IMR-90 (cell line): Measurements from ENCODE around the gene TBXAS1.

Source experiments
- CEBPB ChIP-seq: IDR thresholded peaks from 2 replicates; pipeline ENCODE4 v1.6.1; 2012; ENCODE audit warnings: low read depth, low read length, improper control_type of control experiment
- CHD1 ChIP-seq: IDR thresholded peaks from 2 replicates; pipeline ENCODE4 v1.6.1; 2012; ENCODE audit warnings: low read depth, low read length, improper control_type of control experiment
- POLR2A ChIP-seq: IDR thresholded peaks from 2 replicates; pipeline ENCODE4 v1.6.1; 2012; ENCODE audit warnings: mild to moderate bottlenecking, low read depth, low read length
- RAD21 ChIP-seq: IDR thresholded peaks from 2 replicates; pipeline ENCODE4 v1.6.1; 2012; ENCODE audit warnings: low read length, improper control_type of control experiment
- RFX5 ChIP-seq: IDR thresholded peaks from 2 replicates; pipeline ENCODE4 v1.8.0; 2012; ENCODE audit warnings: low read depth, mild to moderate bottlenecking, low read length, moderate library complexity
- SMC3 ChIP-seq: fragments of 150-350 bp; IDR thresholded peaks from 2 replicates; pipeline ENCODE4 v1.6.1; 2016; ENCODE audit warnings: low read depth, mild to moderate bottlenecking, antibody characterized with exemption, low read length, moderate library complexity
- TF ChIP-seq, protein P1 (sequence below): conservative IDR thresholded peaks from 2 replicates; pipeline ENCODE4 v1.5.1; 2012; ENCODE audit warnings: mild to moderate bottlenecking, low read depth, low read length, improper control_type of control experiment
- TF ChIP-seq, protein P2 (sequence below): fragments of 150-350 bp; IDR thresholded peaks from 2 replicates; pipeline ENCODE4 v1.6.1; 2017; ENCODE audit warnings: mild to moderate bottlenecking, antibody characterized with exemption, low read length, low read depth

DNA sequence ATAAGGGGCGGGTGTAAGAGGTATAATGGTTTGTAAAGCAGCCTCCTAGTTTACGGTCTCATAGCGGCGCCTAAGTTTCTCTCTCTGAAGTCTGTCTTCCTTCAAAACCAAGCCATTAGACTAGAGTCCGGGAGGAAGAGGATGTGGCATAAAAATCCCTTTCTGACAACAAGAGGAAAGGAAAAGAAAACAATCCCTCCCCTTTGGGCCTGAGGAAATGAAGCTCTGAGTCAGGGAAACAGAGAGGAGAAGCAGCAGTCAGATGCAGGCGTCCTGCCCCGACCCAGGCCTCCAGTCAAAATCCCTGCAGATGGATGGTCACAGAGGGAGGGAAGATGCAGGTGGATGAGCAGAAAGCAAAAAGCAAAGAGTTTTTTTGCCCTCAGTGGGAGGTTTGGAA lies 210.0 kb downstream of the TBXAS1 start:
- TF ChIP-seq, protein P1, sequence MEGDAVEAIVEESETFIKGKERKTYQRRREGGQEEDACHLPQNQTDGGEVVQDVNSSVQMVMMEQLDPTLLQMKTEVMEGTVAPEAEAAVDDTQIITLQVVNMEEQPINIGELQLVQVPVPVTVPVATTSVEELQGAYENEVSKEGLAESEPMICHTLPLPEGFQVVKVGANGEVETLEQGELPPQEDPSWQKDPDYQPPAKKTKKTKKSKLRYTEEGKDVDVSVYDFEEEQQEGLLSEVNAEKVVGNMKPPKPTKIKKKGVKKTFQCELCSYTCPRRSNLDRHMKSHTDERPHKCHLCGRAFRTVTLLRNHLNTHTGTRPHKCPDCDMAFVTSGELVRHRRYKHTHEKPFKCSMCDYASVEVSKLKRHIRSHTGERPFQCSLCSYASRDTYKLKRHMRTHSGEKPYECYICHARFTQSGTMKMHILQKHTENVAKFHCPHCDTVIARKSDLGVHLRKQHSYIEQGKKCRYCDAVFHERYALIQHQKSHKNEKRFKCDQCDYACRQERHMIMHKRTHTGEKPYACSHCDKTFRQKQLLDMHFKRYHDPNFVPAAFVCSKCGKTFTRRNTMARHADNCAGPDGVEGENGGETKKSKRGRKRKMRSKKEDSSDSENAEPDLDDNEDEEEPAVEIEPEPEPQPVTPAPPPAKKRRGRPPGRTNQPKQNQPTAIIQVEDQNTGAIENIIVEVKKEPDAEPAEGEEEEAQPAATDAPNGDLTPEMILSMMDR, result no peak
- TF ChIP-seq, protein P2, sequence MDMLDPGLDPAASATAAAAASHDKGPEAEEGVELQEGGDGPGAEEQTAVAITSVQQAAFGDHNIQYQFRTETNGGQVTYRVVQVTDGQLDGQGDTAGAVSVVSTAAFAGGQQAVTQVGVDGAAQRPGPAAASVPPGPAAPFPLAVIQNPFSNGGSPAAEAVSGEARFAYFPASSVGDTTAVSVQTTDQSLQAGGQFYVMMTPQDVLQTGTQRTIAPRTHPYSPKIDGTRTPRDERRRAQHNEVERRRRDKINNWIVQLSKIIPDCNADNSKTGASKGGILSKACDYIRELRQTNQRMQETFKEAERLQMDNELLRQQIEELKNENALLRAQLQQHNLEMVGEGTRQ, result no peak
- TF ChIP-seq RAD21, result no peak
- no peak for TF ChIP-seq POLR2A
- TF ChIP-seq RFX5, result no peak
- TF ChIP-seq CHD1, result no peak
- TF ChIP-seq SMC3, result no peak
- no peak for TF ChIP-seq CEBPB
